Breast epithelium (tissue), 3 donors: ENCODE measurements around the gene PEX5L.

Experiments
- CTCF ChIP-seq, 3 donors: fragments of 450-650 bp; IDR thresholded peaks; one replicate each; pipeline ENCODE4 v1.5.1; 2016 to 2017; ENCODE audit warnings: antibody characterized with exemption in 3 of 3, mild to moderate bottlenecking in 3 of 3, moderate library complexity in 3 of 3
- POLR2A ChIP-seq: fragments of 450-650 bp; IDR thresholded peaks from one replicate; pipeline ENCODE4 v1.6.1; 2016; ENCODE audit warnings: antibody characterized with exemption, mild to moderate bottlenecking, moderate library complexity
- POLR2AphosphoS5 ChIP-seq, 3 donors: sonication (generic); formaldehyde crosslinking; IDR thresholded peaks; one replicate each; pipeline ENCODE4 v1.6.1; 2017; ENCODE audit warnings: antibody characterized with exemption in 3 of 3

GRCh38 chr3:179768080-179768479 is 268.7 kb downstream of the PEX5L start:
- TF ChIP-seq POLR2A (no peak), CTCF (IDR thresholded peaks at IDR 0.05) (no peak), POLR2AphosphoS5 (IDR thresholded peaks at IDR 0.05) (no peak)
